Panc1 (cell line): ENCODE results near the gene PRR22. TPM values are rescaled to one million over a fixed set of nuclear protein-coding genes. Genes with fewer than 3 reads are reported as not detected.

ENCODE experiments used
- ATAC-seq: fragments of 200-7000 bp; cut with Tn5 transposase; 2 replicates; pipeline ENCODE4 v1.9.1; 2020; ENCODE audit warnings: mild to moderate bottlenecking, moderate library complexity
- BruUV-seq: library from RNA; stranded (reverse); fragments of 400-500 nt; replicated peaks from 2 replicates; lab custom pipeline; 2021; lab: Mats Ljungman, UMichigan
- CTCF ChIA-PET: fragments of 300-600 bp; sonication (Branson Sonifier 250); formaldehyde crosslinking; loops from one replicate; lab custom pipeline; 2022; ENCODE audit warnings: antibody characterized with exemption; lab: Charles Lee
- POLR2A ChIA-PET: fragments of 300-600 bp; sonication (Branson Sonifier 250); formaldehyde crosslinking; loops from one replicate; lab custom pipeline; 2022; ENCODE audit warnings: antibody characterized with exemption; lab: Charles Lee
- DNase-seq: peaks from one replicate; pipeline ENCODE4 v3.0.0-alpha.2; 2010; ENCODE audit warnings: low read depth, low spot score
- H3K27ac ChIP-seq: 2 replicates; pipeline ENCODE4 v1.5.1; 2011; ENCODE audit warnings: mild to moderate bottlenecking, low read length, inconsistent platforms
- H3K27me3 ChIP-seq: fragments of 200-500 bp; sonication (Bioruptor generic); 2 replicates; pipeline ENCODE4 v1.6.0; 2014; ENCODE audit warnings: low read length, inconsistent platforms; ENCODE audit not compliant: control insufficient read depth, insufficient read depth
- H3K36me3 ChIP-seq: fragments of 200-500 bp; sonication (Bioruptor generic); 2 replicates; pipeline ENCODE4 v1.5.1; 2014; ENCODE audit warnings: inconsistent platforms, mild to moderate bottlenecking, low read length, moderate library complexity; ENCODE audit not compliant: control insufficient read depth, insufficient read depth
- H3K4me1 ChIP-seq: 2 replicates; pipeline ENCODE4 v1.5.1; 2011; ENCODE audit warnings: inconsistent platforms, mild to moderate bottlenecking, low read length, moderate library complexity; ENCODE audit not compliant: control insufficient read depth, insufficient read depth
- H3K4me3 ChIP-seq, 2 experiments: 2 replicates each; pipeline ENCODE4 v1.5.1; 2011 to 2012; ENCODE audit warnings: low read depth in 2 of 2, low read length in 2 of 2, mild to moderate bottlenecking in 2 of 2, inconsistent platforms in 1 of 2, moderate library complexity in 1 of 2
- H3K9me3 ChIP-seq: fragments of 200-500 bp; sonication (Bioruptor generic); 2 replicates; pipeline ENCODE4 v1.5.1; 2014; ENCODE audit warnings: low read depth, mild to moderate bottlenecking, inconsistent platforms, low read length, moderate library complexity; ENCODE audit not compliant: control insufficient read depth, insufficient read depth
- CTCF ChIP-seq: fragments of 450-650 bp; IDR thresholded peaks from 2 replicates; pipeline ENCODE4 v1.5.1; 2017; ENCODE audit warnings: mild to moderate bottlenecking
- POLR2AphosphoS5 ChIP-seq: IDR thresholded peaks from 2 replicates; pipeline ENCODE4 v1.6.1; 2012; ENCODE audit warnings: mild to moderate bottlenecking, low read depth, low read length, moderate library complexity
- SIN3A ChIP-seq: IDR thresholded peaks from 2 replicates; pipeline ENCODE4 v1.6.1; 2012; ENCODE audit warnings: low read depth, mild to moderate bottlenecking, low read length, moderate library complexity, borderline replicate concordance; ENCODE audit not compliant: insufficient read depth
- TCF7L2 ChIP-seq: IDR thresholded peaks from 2 replicates; pipeline ENCODE4 v1.6.1; 2011; ENCODE audit warnings: mild to moderate bottlenecking, low read depth, low read length, inconsistent platforms
- in situ Hi-C: cut with HindIII; loops from 2 replicates; pipeline ENCODE4 v1.10.0; 2016; ENCODE audit warnings: low sequenced_read_pairs, low pct_unique_long_range_greater_than_20kb
- intact Hi-C: fragments of 100-400 bp; cut with micrococcal nuclease; formaldehyde crosslinking; loops from one replicate; pipeline ENCODE4 v1.10.0; 2022; ENCODE audit not compliant: unreplicated experiment
- total RNA-seq: library from RNA; stranded (reverse); gene quantifications from one replicate; pipeline ENCODE4 v1.2.1, GENCODE V29; 2021; ENCODE audit not compliant: unreplicated experiment
- TF ChIP-seq, protein P1 (sequence below), 2 experiments: IDR thresholded peaks; 2 replicates each; pipeline ENCODE4 v1.6.1; 2011 to 2012; ENCODE audit warnings: low read depth in 2 of 2, control low read depth in 1 of 2, low read length in 1 of 2, mild to moderate bottlenecking in 1 of 2, moderate library complexity in 1 of 2; ENCODE audit not compliant: insufficient read depth in 1 of 2

Gene PRR22
- total RNA-seq, 1 experiment from 2014 or later: 5.9 TPM

- ChIA-PET CTCF (no interaction called here), POLR2A (no interaction called here)
- BruUV-seq: no TSS peak
- Histone ChIP-seq H3K27ac (no peak overlapping the region), H3K4me1 (no peaks in the 10 kb centered on the region), H3K4me3 (no peak overlapping the region), H3K36me3 (no peaks in the 10 kb centered on the region), H3K9me3 (no peaks in the 10 kb centered on the region), H3K27me3 (no peaks in the 10 kb centered on the region)
- in situ Hi-C loops: no loop called here
- DNase-seq: no peak
- TF ChIP-seq CTCF: no peak
- no peak for ATAC-seq
- intact Hi-C loops: no loop called here
These were observed 29.7 kb upstream of the PRR22 start for GRCh38 chr19:5814123-5814851.

- ATAC-seq (no peak), DNase-seq (no peak)
- no TSS peak for BruUV-seq
- no peak overlapping the region for H3K27ac ChIP-seq
- no peak overlapping the region for H3K4me3 ChIP-seq
- in situ Hi-C loops: no loop called here
- no peaks in the 10 kb centered on the region for H3K9me3 ChIP-seq
- intact Hi-C loops: no loop called here
- no peaks in the 10 kb centered on the region for H3K36me3 ChIP-seq
- H3K4me1 ChIP-seq: no peaks in the 10 kb centered on the region
- no peaks in the 10 kb centered on the region for H3K27me3 ChIP-seq
- TF ChIP-seq, protein P1, sequence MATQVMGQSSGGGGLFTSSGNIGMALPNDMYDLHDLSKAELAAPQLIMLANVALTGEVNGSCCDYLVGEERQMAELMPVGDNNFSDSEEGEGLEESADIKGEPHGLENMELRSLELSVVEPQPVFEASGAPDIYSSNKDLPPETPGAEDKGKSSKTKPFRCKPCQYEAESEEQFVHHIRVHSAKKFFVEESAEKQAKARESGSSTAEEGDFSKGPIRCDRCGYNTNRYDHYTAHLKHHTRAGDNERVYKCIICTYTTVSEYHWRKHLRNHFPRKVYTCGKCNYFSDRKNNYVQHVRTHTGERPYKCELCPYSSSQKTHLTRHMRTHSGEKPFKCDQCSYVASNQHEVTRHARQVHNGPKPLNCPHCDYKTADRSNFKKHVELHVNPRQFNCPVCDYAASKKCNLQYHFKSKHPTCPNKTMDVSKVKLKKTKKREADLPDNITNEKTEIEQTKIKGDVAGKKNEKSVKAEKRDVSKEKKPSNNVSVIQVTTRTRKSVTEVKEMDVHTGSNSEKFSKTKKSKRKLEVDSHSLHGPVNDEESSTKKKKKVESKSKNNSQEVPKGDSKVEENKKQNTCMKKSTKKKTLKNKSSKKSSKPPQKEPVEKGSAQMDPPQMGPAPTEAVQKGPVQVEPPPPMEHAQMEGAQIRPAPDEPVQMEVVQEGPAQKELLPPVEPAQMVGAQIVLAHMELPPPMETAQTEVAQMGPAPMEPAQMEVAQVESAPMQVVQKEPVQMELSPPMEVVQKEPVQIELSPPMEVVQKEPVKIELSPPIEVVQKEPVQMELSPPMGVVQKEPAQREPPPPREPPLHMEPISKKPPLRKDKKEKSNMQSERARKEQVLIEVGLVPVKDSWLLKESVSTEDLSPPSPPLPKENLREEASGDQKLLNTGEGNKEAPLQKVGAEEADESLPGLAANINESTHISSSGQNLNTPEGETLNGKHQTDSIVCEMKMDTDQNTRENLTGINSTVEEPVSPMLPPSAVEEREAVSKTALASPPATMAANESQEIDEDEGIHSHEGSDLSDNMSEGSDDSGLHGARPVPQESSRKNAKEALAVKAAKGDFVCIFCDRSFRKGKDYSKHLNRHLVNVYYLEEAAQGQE (IDR thresholded peaks at IDR 0.05; ENCODE audit: insufficient read depth in 1 of 2, low read depth in 2 of 2, low read length in 1 of 2): no peak
- no peak for TF ChIP-seq TCF7L2
- TF ChIP-seq POLR2AphosphoS5: no peak
- no peak for TF ChIP-seq CTCF
- TF ChIP-seq SIN3A: no peak
- ChIA-PET POLR2A (no interaction called here), CTCF (no interaction called here)
These were observed 26.6 kb upstream of the PRR22 start for GRCh38 chr19:5811117-5811516.
